Body of pancreas (tissue), 4 donors: ENCODE results near the gene HOXD1. TPM values are rescaled to one million over a fixed set of nuclear protein-coding genes. Genes with fewer than 3 reads are reported as not detected.

Experiments
- ATAC-seq: fragments of 150-250 bp; one replicate; pipeline ENCODE4 v1.9.1; 2016
- DNase-seq, 4 donors: peaks; one replicate each; pipeline ENCODE4 v3.0.0-alpha.2; 2019
- H3K27ac ChIP-seq, 4 donors: fragments of 200-600 bp; sonication (generic); 1 replicate in 3 of 4; 2 replicates in 1 of 4; pipeline versions ENCODE4 v1.5.1 to v1.6.1; 2016 to 2019; ENCODE audit warnings: mild to moderate bottlenecking in 1 of 4, mixed read lengths in 1 of 4, moderate library complexity in 1 of 4
- H3K27me3 ChIP-seq, 2 donors: fragments of 200-600 bp; sonication (generic); one replicate each; pipeline ENCODE4 v1.6.0; 2016; ENCODE audit warnings: mild to moderate bottlenecking in 1 of 2
- H3K36me3 ChIP-seq, 2 donors: fragments of 200-600 bp; sonication (generic); replicated peaks in 1 of 2; 2 replicates each; pipeline ENCODE4 v1.5.1; 2016; ENCODE audit warnings: low read depth in 2 of 2; ENCODE audit not compliant: insufficient read depth in 1 of 2
- H3K4me1 ChIP-seq: fragments of 200-600 bp; sonication (generic); one replicate; pipeline ENCODE4 v1.6.0; 2016
- H3K4me3 ChIP-seq, 2 donors: fragments of 200-600 bp; sonication (generic); 1 replicate in 1 of 2; 2 replicates in 1 of 2; pipeline ENCODE4 v1.5.1; 2016 to 2019
- H3K9me3 ChIP-seq, 3 donors: fragments of 200-600 bp; sonication (generic); 1 replicate in 2 of 3; 2 replicates in 1 of 3; pipeline ENCODE4 v1.5.1; 2016
- CTCF ChIP-seq, 7 experiments: fragments of 450-650 bp in 4 of 7; fragments of 200-600 bp in 3 of 7; sonication (generic) in 3 of 7; IDR thresholded peaks; one replicate each; pipeline ENCODE4 v1.5.1; 2016 to 2019; ENCODE audit warnings: antibody characterized with exemption in 7 of 7
- POLR2A ChIP-seq, 3 donors: fragments of 450-650 bp; IDR thresholded peaks; one replicate each; pipeline ENCODE4 v1.6.1; 2016; ENCODE audit warnings: antibody characterized with exemption in 3 of 3, mild to moderate bottlenecking in 2 of 3
- WGBS, 2 donors: methylation state at CpG; one replicate each; pipeline ENCODE4 v1.1.5; 2017; 5-methylcytosine and 5-hydroxymethylcytosine counted together
- intact Hi-C: fragments of 100-400 bp; cut with DNase I; formaldehyde crosslinking; loops from one replicate; pipeline ENCODE4 v1.15.1; 2023
- total RNA-seq, 2 donors: library from RNA; depleted of rRNA; stranded (reverse); fragments of >200 nt; gene quantifications; one replicate each; pipeline ENCODE4 v1.1.0, GENCODE V29; 2016

Gene HOXD1
- total RNA-seq, 2 donors from 2014 or later = 0.26 TPM; not detected in 1

- H3K27me3 ChIP-seq = peaks cover 0 to 19% of the 10 kb centered on the region in 2 donors
- no peaks in the 10 kb centered on the region for H3K36me3 ChIP-seq
- H3K4me1 ChIP-seq = peaks cover 10% of the 10 kb centered on the region
- H3K9me3 ChIP-seq = no peaks in the 10 kb centered on the region
- WGBS, 2 donors = 57 to 67% methylated on average over 3 of the region's 3 CpGs
- no peak for TF ChIP-seq POLR2A (IDR thresholded peaks at IDR 0.05)
- TF ChIP-seq CTCF (IDR thresholded peaks at IDR 0.05) = no peak
- no peak for ATAC-seq
- H3K27ac ChIP-seq = no peak overlapping the region
- no peak for DNase-seq
- intact Hi-C loops = no loop called here
- no peak overlapping the region for H3K4me3 ChIP-seq
These were observed 6.9 kb upstream of the HOXD1 start for GRCh38 chr2:176181551-176181950.

GRCh38 chr2:176182671-176183070 lies 5.8 kb upstream of the HOXD1 start:
- Histone ChIP-seq H3K4me1 (peaks cover 19% of the 10 kb centered on the region), H3K27ac (no peak overlapping the region), H3K4me3 (no peak overlapping the region), H3K9me3 (no peaks in the 10 kb centered on the region), H3K36me3 (no peaks in the 10 kb centered on the region), H3K27me3 (peaks cover 0 to 19% of the 10 kb centered on the region in 2 donors)
- ATAC-seq (no peak), DNase-seq (no peak)
- intact Hi-C loops = no loop called here
- TF ChIP-seq CTCF (IDR thresholded peaks at IDR 0.05) (no peak), POLR2A (IDR thresholded peaks at IDR 0.05) (no peak)
- WGBS, 2 donors = 68 to 88% methylated on average over 3 of the region's 3 CpGs

GRCh38 chr2:176184749-176185148 lies 3.7 kb upstream of the HOXD1 start:
- ATAC-seq = no peak
- DNase-seq = no peak
- Histone ChIP-seq H3K36me3 (no peaks in the 10 kb centered on the region), H3K27me3 (peaks cover 0 to 24% of the 10 kb centered on the region in 2 donors), H3K27ac (no peak overlapping the region), H3K4me1 (peaks cover 30% of the 10 kb centered on the region), H3K4me3 (no peak overlapping the region), H3K9me3 (no peaks in the 10 kb centered on the region)
- 43 to 56% methylated on average over 2 of the region's 2 CpGs for WGBS, 2 donors
- TF ChIP-seq CTCF (IDR thresholded peaks at IDR 0.05) = no peak
- no peak for TF ChIP-seq POLR2A (IDR thresholded peaks at IDR 0.05)
- intact Hi-C loops = no loop called here

- Histone ChIP-seq H3K36me3 (no peaks in the 10 kb centered on the region), H3K9me3 (no peaks in the 10 kb centered on the region), H3K4me1 (peaks cover 34% of the 10 kb centered on the region), H3K27ac (no peak overlapping the region), H3K27me3 (peaks cover 0 to 32% of the 10 kb centered on the region in 2 donors), H3K4me3 (no peak overlapping the region)
- intact Hi-C loops = no loop called here
- no peak for TF ChIP-seq CTCF (IDR thresholded peaks at IDR 0.05)
- TF ChIP-seq POLR2A (IDR thresholded peaks at IDR 0.05) = no peak
- WGBS, 2 donors = 81 to 93% methylated on average over 2 of the region's 2 CpGs
- DNase-seq (no peak), ATAC-seq (no peak)
These were observed 2.4 kb upstream of the HOXD1 start for GRCh38 chr2:176186024-176186423.

- TF ChIP-seq POLR2A (IDR thresholded peaks at IDR 0.05) = no peak
- no peak for TF ChIP-seq CTCF (IDR thresholded peaks at IDR 0.05)
- H3K4me1 ChIP-seq = peaks cover 34% of the 10 kb centered on the region
- H3K4me3 ChIP-seq = peak overlapping the region in 1 of 2 donors; percentile 12
- no peak for DNase-seq
- H3K9me3 ChIP-seq = no peaks in the 10 kb centered on the region
- peak; percentile 34 for ATAC-seq
- intact Hi-C loops = no loop called here
- no peak overlapping the region for H3K27ac ChIP-seq
- 2 to 9% methylated on average over 11 to 13 of the region's 13 CpGs for WGBS, 2 donors
- peaks cover 0 to 34% of the 10 kb centered on the region in 2 donors for H3K27me3 ChIP-seq
- H3K36me3 ChIP-seq = no peaks in the 10 kb centered on the region
These were observed 1.1 kb upstream of the HOXD1 start for GRCh38 chr2:176187200-176187898.
